ENCODE measurements around the gene ESPL1.

The ESPL1 gene

DNA sequence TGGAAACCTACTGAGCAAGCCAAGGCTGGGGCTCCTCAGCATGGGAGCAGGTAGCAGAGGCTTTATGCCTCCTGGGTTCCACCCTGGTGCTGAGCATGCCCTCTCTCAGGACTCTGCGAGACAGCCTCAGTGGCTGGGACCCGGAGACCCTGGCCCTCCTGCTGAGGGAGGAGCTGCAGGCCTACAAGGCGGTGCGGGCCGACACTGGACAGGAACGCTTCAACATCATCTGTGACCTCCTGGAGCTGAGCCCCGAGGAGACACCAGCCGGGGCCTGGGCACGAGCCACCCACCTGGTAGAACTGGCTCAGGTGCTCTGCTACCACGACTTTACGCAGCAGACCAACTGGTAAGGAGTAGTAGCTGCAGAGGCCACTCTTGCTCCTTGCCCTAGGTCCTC, 8.4 kb downstream of the ESPL1 start:
- H3K27me3 ChIP-seq, result no peaks in the 10 kb centered on the region
- no peak overlapping the region for H3K4me2 ChIP-seq
- peaks cover 8% of the 10 kb centered on the region; the same call in 1 of the 2 replicates for H3K4me1 ChIP-seq
- H3K9ac ChIP-seq, result no peak overlapping the region
- no peak overlapping the region for H3K4me3 ChIP-seq
- H3K36me3 ChIP-seq, result peaks cover 99% of the 10 kb centered on the region
- no peak overlapping the region for H3K27ac ChIP-seq
- no peak for TF ChIP-seq Cebpa-rat (IDR thresholded peaks at IDR 0.05)
- H4K20me1 ChIP-seq, result no peaks in the 10 kb centered on the region
- no peaks in the 10 kb centered on the region for H3K9me3 ChIP-seq

DNA sequence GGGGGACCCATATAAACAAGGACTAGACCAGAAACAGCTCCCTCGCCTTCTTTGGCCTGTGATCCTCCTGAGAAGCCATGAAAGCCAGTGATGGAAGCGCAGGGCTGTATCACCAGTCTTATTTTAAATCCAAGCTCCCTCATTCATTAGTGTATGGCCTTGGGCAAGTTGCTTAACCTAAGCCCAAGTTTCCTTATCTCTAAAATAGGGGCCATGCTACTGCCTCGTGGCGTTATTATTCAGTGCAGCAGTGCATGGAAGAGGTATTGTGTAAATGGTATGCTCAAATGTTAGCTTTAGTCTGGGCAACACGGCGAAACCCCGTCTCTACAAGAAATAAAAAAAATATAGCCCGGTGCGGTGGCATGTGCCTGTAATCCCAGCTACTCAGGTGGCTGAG, 9.9 kb downstream of the ESPL1 start:
- Histone ChIP-seq H3K9me3 (no peaks in the 10 kb centered on the region), H3K9ac (peak overlapping the region; percentile 15; the same call in 1 of the 2 replicates), H3K4me1 (no peaks in the 10 kb centered on the region), H4K20me1 (no peaks in the 10 kb centered on the region), H3K4me2 (no peak overlapping the region), H3K27me3 (no peaks in the 10 kb centered on the region), H3K4me3 (no peak overlapping the region), H3K36me3 (peaks cover 99% of the 10 kb centered on the region), H3K27ac (no peak overlapping the region)
- no peak for TF ChIP-seq Cebpa-rat (IDR thresholded peaks at IDR 0.05)

DNA sequence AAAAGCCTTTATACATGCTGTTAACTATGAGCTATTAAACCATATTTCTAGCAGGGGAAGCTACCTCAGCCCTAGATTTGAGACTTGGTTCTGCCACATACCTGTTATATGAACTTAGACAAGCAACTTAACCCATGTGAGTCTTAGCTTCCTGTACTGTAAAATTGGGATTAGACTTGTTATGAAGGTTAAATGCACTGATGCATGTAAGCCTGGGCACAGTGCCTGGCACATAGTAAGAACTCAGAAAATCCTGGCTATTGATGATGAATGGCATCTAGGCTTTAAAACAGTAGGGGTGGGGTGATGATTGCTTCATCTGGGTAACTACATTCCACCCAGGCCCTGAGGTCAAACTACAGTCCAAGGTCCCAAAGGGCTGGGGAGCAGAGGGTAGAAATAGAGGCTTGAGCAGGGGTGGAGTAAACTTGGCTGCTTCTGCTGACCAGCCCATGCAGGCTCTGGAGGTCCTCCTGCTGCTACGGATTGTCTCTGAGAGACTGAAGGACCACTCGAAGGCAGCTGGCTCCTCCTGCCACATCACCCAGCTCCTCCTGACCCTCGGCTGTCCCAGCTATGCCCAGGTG, 11.3 kb downstream of the ESPL1 start:
- no peak overlapping the region for H3K9ac ChIP-seq
- peaks cover 99% of the 10 kb centered on the region for H3K36me3 ChIP-seq
- H3K4me1 ChIP-seq, result no peaks in the 10 kb centered on the region
- H3K27ac ChIP-seq, result no peak overlapping the region
- H3K4me3 ChIP-seq, result no peak overlapping the region
- H3K27me3 ChIP-seq, result no peaks in the 10 kb centered on the region
- H3K4me2 ChIP-seq, result no peak overlapping the region
- TF ChIP-seq Cebpa-rat (IDR thresholded peaks at IDR 0.05), result no peak
- H4K20me1 ChIP-seq, result no peaks in the 10 kb centered on the region
- H3K9me3 ChIP-seq, result no peaks in the 10 kb centered on the region

DNA sequence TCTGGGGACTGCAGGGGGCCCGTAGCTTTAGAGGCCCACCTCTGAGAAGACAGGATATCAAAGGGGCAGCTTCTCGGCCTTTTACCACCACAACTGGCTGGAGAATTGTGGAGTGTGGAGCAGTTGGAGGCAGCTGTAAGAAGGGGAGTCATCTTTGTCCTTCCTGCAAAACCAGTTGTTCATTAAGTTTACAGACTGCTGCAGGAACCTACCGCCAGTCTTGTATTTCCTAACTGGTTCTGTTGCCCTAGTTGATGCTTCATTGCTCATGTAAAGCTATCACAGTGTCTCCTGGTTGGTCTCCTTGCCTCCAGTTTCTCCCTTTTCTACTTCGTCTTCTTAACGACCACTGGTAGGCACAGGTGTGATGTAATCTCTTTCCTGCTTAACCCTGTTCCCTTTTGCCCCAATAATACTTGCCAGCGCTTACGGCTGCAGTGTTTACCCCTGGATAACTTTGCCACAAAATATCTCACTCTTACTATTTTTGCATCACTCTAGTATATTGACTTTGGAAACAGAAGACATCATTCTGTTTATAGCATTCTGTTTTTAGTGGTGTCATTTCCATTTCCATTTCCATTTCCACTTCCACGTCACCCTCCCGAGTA, 11.9 kb downstream of the ESPL1 start:
- no peak for TF ChIP-seq Cebpa-rat (IDR thresholded peaks at IDR 0.05)
- Histone ChIP-seq H3K27ac (no peak overlapping the region), H3K4me2 (no peak overlapping the region), H3K4me3 (no peak overlapping the region), H3K4me1 (no peaks in the 10 kb centered on the region), H3K9me3 (no peaks in the 10 kb centered on the region), H4K20me1 (no peaks in the 10 kb centered on the region), H3K36me3 (peaks cover 99% of the 10 kb centered on the region), H3K27me3 (no peaks in the 10 kb centered on the region), H3K9ac (no peak overlapping the region)

DNA sequence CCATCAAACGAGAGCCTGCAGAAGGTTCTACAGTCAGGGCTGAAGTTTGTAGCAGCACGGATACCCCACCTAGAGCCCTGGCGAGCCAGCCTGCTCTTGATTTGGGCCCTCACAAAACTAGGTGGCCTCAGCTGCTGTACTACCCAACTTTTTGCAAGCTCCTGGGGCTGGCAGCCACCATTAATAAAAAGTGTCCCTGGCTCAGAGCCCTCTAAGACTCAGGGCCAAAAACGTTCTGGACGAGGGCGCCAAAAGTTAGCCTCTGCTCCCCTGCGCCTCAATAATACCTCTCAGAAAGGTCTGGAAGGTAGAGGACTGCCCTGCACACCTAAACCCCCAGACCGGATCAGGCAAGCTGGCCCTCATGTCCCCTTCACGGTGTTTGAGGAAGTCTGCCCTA, 18.3 kb downstream of the ESPL1 start:
- no peak overlapping the region for H3K27ac ChIP-seq
- H3K9ac ChIP-seq, result no peak overlapping the region
- no peaks in the 10 kb centered on the region for H4K20me1 ChIP-seq
- H3K4me2 ChIP-seq, result no peak overlapping the region
- H3K4me1 ChIP-seq, result no peaks in the 10 kb centered on the region
- no peaks in the 10 kb centered on the region for H3K27me3 ChIP-seq
- no peaks in the 10 kb centered on the region for H3K9me3 ChIP-seq
- no peak overlapping the region for H3K4me3 ChIP-seq
- TF ChIP-seq Cebpa-rat (IDR thresholded peaks at IDR 0.05), result no peak
- peaks cover 99% of the 10 kb centered on the region for H3K36me3 ChIP-seq

DNA sequence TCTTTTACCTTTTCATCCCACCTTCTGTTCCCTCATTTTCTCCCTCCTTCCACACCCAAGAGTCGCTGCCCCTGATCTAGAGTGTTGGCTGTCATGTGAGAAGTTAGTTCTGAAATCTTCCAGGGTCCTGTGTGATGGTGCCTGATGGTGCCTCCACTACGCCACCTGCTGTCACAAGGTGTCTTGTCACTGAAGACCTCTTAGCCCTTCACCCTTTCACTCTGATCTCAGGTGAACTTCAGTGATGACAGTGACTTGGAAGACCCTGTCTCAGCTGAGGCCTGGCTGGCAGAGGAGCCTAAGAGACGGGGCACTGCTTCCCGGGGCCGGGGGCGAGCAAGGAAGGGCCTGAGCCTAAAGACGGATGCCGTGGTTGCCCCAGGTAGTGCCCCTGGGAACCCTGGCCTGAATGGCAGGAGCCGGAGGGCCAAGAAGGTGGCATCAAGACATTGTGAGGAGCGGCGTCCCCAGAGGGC, 19.7 kb downstream of the ESPL1 start:
- TF ChIP-seq Cebpa-rat (IDR thresholded peaks at IDR 0.05), result no peak
- H3K9ac ChIP-seq, result no peak overlapping the region
- H3K27ac ChIP-seq, result no peak overlapping the region
- H4K20me1 ChIP-seq, result no peaks in the 10 kb centered on the region
- no peaks in the 10 kb centered on the region for H3K9me3 ChIP-seq
- H3K4me2 ChIP-seq, result no peak overlapping the region
- H3K4me3 ChIP-seq, result no peak overlapping the region
- H3K4me1 ChIP-seq, result no peaks in the 10 kb centered on the region
- peaks cover 99% of the 10 kb centered on the region for H3K36me3 ChIP-seq
- H3K27me3 ChIP-seq, result no peaks in the 10 kb centered on the region

DNA sequence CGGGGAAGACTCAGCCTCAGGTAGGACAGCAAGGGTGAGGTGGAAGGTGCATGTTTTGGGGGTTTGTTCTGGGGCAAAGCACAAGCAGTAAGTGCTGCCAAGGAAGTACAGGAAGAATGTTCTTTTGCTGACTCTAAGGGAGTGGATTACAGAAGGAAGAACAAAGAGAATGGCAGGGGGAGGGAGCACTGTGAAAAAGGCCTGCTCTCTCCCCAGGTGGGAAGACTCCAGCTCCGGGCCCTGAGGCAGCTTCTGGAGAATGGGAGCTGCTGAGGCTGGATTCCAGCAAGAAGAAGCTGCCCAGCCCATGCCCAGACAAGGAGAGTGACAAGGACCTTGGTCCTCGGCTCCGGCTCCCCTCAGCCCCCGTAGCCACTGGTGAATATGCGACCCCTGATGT, 20.2 kb downstream of the ESPL1 start:
- no peaks in the 10 kb centered on the region for H3K27me3 ChIP-seq
- no peak for TF ChIP-seq Cebpa-rat (IDR thresholded peaks at IDR 0.05)
- H3K9me3 ChIP-seq, result no peaks in the 10 kb centered on the region
- H3K4me3 ChIP-seq, result no peak overlapping the region
- no peak overlapping the region for H3K27ac ChIP-seq
- no peak overlapping the region for H3K4me2 ChIP-seq
- no peak overlapping the region for H3K9ac ChIP-seq
- H3K36me3 ChIP-seq, result peaks cover 99% of the 10 kb centered on the region
- H4K20me1 ChIP-seq, result no peaks in the 10 kb centered on the region
- no peaks in the 10 kb centered on the region for H3K4me1 ChIP-seq

DNA sequence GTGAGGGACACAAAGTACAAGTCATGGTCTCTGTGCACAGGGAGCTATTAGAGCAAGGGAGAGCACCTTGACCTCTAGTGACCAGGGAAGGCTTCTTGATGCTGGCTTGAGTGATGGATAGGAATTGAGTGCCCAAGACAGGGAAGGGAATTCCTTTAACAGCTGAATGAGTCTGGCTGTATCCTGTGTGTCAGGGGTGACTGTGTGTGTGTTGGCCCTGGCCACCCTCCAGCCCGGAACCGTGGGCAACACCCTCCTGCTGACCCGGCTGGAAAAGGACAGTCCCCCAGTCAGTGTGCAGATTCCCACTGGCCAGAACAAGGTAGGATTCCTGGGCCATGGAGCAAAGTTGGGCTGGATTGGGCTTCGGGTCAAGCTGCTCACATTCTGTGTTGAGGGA, 21.8 kb downstream of the ESPL1 start:
- Histone ChIP-seq H3K27ac (no peak overlapping the region), H3K9ac (0 out of 2 replicates have a peak overlapping the region, but pooled peaks have one; percentile 3), H3K4me2 (no peak overlapping the region), H4K20me1 (no peaks in the 10 kb centered on the region), H3K9me3 (no peaks in the 10 kb centered on the region), H3K36me3 (peaks cover 95% of the 10 kb centered on the region), H3K4me1 (peaks cover 5% of the 10 kb centered on the region), H3K4me3 (no peak overlapping the region), H3K27me3 (no peaks in the 10 kb centered on the region)
- TF ChIP-seq Cebpa-rat (IDR thresholded peaks at IDR 0.05), result no peak

DNA sequence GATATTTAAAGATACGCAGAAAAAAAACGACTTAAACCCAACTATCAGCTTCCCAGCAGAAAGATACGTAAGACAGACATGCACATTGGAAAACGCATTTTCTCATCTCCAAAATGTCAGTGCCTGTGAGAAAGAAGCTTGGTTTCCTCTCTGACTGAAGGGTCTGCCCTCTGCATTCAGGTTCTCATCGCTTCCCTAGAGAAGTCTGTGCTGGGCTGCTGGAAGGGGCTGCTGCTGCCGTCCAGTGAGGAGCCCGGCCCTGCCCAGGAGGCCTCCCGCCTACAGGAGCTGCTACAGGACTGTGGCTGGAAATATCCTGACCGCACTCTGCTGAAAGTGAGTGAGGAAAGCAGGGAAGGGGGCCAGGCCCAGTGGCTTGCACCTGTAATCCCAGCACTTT, 22.6 kb downstream of the ESPL1 start:
- H3K4me2 ChIP-seq, result no peak overlapping the region
- H3K4me3 ChIP-seq, result no peak overlapping the region
- no peak overlapping the region for H3K9ac ChIP-seq
- TF ChIP-seq Cebpa-rat (IDR thresholded peaks at IDR 0.05), result no peak
- no peaks in the 10 kb centered on the region for H3K9me3 ChIP-seq
- no peak overlapping the region for H3K27ac ChIP-seq
- peaks cover 87% of the 10 kb centered on the region for H3K36me3 ChIP-seq
- H3K4me1 ChIP-seq, result peaks cover 8% of the 10 kb centered on the region
- no peaks in the 10 kb centered on the region for H3K27me3 ChIP-seq
- no peaks in the 10 kb centered on the region for H4K20me1 ChIP-seq

DNA sequence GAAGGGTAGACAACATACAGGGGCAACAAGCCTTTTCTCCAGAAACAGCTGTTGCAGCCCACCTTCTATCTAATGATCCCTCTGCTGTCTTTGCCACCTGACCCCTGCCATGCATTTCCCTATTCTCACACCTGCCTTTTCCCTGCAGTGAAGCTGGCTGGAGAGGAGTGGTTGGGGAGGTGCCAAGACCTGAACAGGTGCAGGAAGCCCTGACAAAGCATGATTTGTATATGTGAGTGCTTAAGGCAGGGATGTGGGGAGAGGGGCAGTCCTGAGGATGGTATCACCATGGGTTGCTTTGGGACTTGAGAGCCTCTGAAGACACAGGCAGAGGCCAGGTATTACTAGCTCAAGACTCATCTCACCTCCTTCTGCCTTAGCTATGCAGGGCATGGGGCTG, 24.3 kb downstream of the ESPL1 start:
- Histone ChIP-seq H3K36me3 (peaks cover 76% of the 10 kb centered on the region), H3K4me3 (no peak overlapping the region), H3K9me3 (no peaks in the 10 kb centered on the region), H3K27me3 (no peaks in the 10 kb centered on the region), H3K9ac (no peak overlapping the region), H3K4me1 (peaks cover 24% of the 10 kb centered on the region), H4K20me1 (no peaks in the 10 kb centered on the region), H3K27ac (no peak overlapping the region), H3K4me2 (no peak overlapping the region)
- TF ChIP-seq Cebpa-rat (IDR thresholded peaks at IDR 0.05), result no peak
